Superior temporal gyrus (tissue), 1 donor: ENCODE measurements around the gene SNAPC2.
A peak's percentile ranks its signal among the peaks of the same experiment; 100 is the strongest.
"Not testable (repeated sequence)": the region's sequence is repeated elsewhere in the genome, so short reads cannot be mapped to it uniquely, and the experiment has no call there.

Source experiments
- DNase-seq: peaks from one replicate; pipeline ENCODE4 v3.0.0-alpha.2; 2016; ENCODE audit errors: extremely low spot score

Gene SNAPC2

GRCh38 chr19:7888826-7889217, 31.3 kb upstream of the SNAPC2 start:
- no peak for DNase-seq

GRCh38 chr19:7893362-7894101, 26.6 kb upstream of the SNAPC2 start:
- DNase-seq: not testable (repeated sequence)

- DNase-seq: no peak
These were observed 25.4 kb upstream of the SNAPC2 start for GRCh38 chr19:7894612-7895309.

GRCh38 chr19:7895565-7895964, 24.6 kb upstream of the SNAPC2 start:
- DNase-seq: no peak

GRCh38 chr19:7897292-7897691, 22.8 kb upstream of the SNAPC2 start:
- no peak for DNase-seq

GRCh38 chr19:7898967-7899366, 21.2 kb upstream of the SNAPC2 start:
- no peak for DNase-seq

GRCh38 chr19:7899751-7900378, 20.3 kb upstream of the SNAPC2 start:
- no peak for DNase-seq

GRCh38 chr19:7900401-7900870, 19.7 kb upstream of the SNAPC2 start:
- DNase-seq: no peak

- no peak for DNase-seq
These were observed 19.2 kb upstream of the SNAPC2 start for GRCh38 chr19:7900931-7901330.

GRCh38 chr19:7901337-7901736, 18.8 kb upstream of the SNAPC2 start:
- DNase-seq: no peak

- no peak for DNase-seq
These were observed 17.3 kb upstream of the SNAPC2 start for GRCh38 chr19:7902796-7903243.

GRCh38 chr19:7903244-7904073, 16.7 kb upstream of the SNAPC2 start, which contains the start of gene MAP2K7:
TSS of gene MAP2K7 (plus strand) at chr19:7903877. CDS start at chr19:7903945, 68 bp downstream.
- DNase-seq: peak; percentile 99

- DNase-seq: no peak
These were observed 15.8 kb upstream of the SNAPC2 start for GRCh38 chr19:7904074-7905020.

GRCh38 chr19:7905268-7905667, 14.9 kb upstream of the SNAPC2 start:
- no peak for DNase-seq

GRCh38 chr19:7905859-7906258, 14.3 kb upstream of the SNAPC2 start:
- no peak for DNase-seq

- no peak for DNase-seq
These were observed 13.0 kb upstream of the SNAPC2 start for GRCh38 chr19:7907122-7907521.

- no peak for DNase-seq
These were observed 12.6 kb upstream of the SNAPC2 start for GRCh38 chr19:7907544-7907943.

- no peak for DNase-seq
These were observed 11.9 kb upstream of the SNAPC2 start for GRCh38 chr19:7908078-7908699.

GRCh38 chr19:7908742-7909461, 11.2 kb upstream of the SNAPC2 start:
- DNase-seq: no peak
